ENCODE data around the gene C7. TPM values are rescaled to one million over a fixed set of nuclear protein-coding genes. Genes with fewer than 3 reads are reported as not detected.

Gene C7
- total RNA-seq, 1 donor from 2014 or later: not detected

- ATAC-seq (ENCODE audit: low read depth) (no peak), DNase-seq (no peak)
- no peak for TF ChIP-seq CTCF (IDR thresholded peaks at IDR 0.05)
- Mint-ChIP-seq H3K27me3 (peaks cover 2% of the 10 kb centered on the region), H3K4me3 (no peak overlapping the region), H3K36me3 (ENCODE audit: low read depth) (no peaks in the 10 kb centered on the region), H3K9me3 (peaks cover 7% of the 10 kb centered on the region), H3K4me1 (no peaks in the 10 kb centered on the region), H3K27ac (no peak overlapping the region)
- POLR2A ChIA-PET: no interaction called here
- CTCF ChIA-PET: no interaction called here
- intact Hi-C loops (cut with micrococcal nuclease): no loop called here
Measured at GRCh38 chr5:40957048-40957447, 47.8 kb downstream of the C7 start.

GRCh38 chr5:40958811-40959210 is 49.5 kb downstream of the C7 start:
- no peak overlapping the region for H3K27ac Mint-ChIP-seq

GRCh38 chr5:40960037-40960436 is 50.7 kb downstream of the C7 start:
- ATAC-seq (ENCODE audit: low read depth) (no peak), DNase-seq (no peak)
- no peaks in the 10 kb centered on the region for H3K4me1 Mint-ChIP-seq
- POLR2A ChIA-PET: no interaction called here
- no peak overlapping the region for H3K27ac Mint-ChIP-seq
- no peak overlapping the region for H3K4me3 Mint-ChIP-seq
- no peaks in the 10 kb centered on the region for H3K36me3 Mint-ChIP-seq (ENCODE audit: low read depth)
- CTCF ChIA-PET: no interaction called here
- intact Hi-C loops (cut with micrococcal nuclease): no loop called here
- peaks cover 2% of the 10 kb centered on the region for H3K27me3 Mint-ChIP-seq
- no peak for TF ChIP-seq CTCF (IDR thresholded peaks at IDR 0.05)
- peaks cover 7% of the 10 kb centered on the region for H3K9me3 Mint-ChIP-seq

More at GRCh38 chr5:40958811-40959210, 49.5 kb downstream of the C7 start:
- ChIA-PET CTCF (no interaction called here), POLR2A (no interaction called here)
- intact Hi-C loops (cut with micrococcal nuclease): no loop called here
- H3K4me1 Mint-ChIP-seq: no peaks in the 10 kb centered on the region
- TF ChIP-seq CTCF (IDR thresholded peaks at IDR 0.05): no peak
- H3K4me3 Mint-ChIP-seq: no peak overlapping the region
- H3K9me3 Mint-ChIP-seq: peaks cover 7% of the 10 kb centered on the region
- ATAC-seq (ENCODE audit: low read depth) (no peak), DNase-seq (no peak)
- H3K36me3 Mint-ChIP-seq (ENCODE audit: low read depth): no peaks in the 10 kb centered on the region
- H3K27me3 Mint-ChIP-seq: peaks cover 2% of the 10 kb centered on the region

- no peak overlapping the region for H3K4me3 Mint-ChIP-seq
- POLR2A ChIA-PET: no interaction called here
- intact Hi-C loops (cut with micrococcal nuclease): no loop called here
Measured at GRCh38 chr5:40962207-40962955, 53.1 kb downstream of the C7 start.

GRCh38 chr5:40972434-40972833 is 63.1 kb downstream of the C7 start:
- no peak for TF ChIP-seq CTCF (IDR thresholded peaks at IDR 0.05)
- Mint-ChIP-seq H3K4me1 (no peaks in the 10 kb centered on the region), H3K27ac (no peak overlapping the region), H3K4me3 (no peak overlapping the region), H3K36me3 (ENCODE audit: low read depth) (no peaks in the 10 kb centered on the region), H3K27me3 (no peaks in the 10 kb centered on the region), H3K9me3 (no peaks in the 10 kb centered on the region)
- DNase-seq: no peak
- no peak for ATAC-seq (ENCODE audit: low read depth)
- intact Hi-C loops (cut with micrococcal nuclease): no loop called here
- ChIA-PET CTCF (no interaction called here), POLR2A (no interaction called here)

More at GRCh38 chr5:40962207-40962955, 53.1 kb downstream of the C7 start:
- Mint-ChIP-seq H3K36me3 (ENCODE audit: low read depth) (no peaks in the 10 kb centered on the region), H3K27ac (no peak overlapping the region), H3K9me3 (peaks cover 5% of the 10 kb centered on the region), H3K27me3 (peaks cover 2% of the 10 kb centered on the region), H3K4me1 (no peaks in the 10 kb centered on the region)
- ATAC-seq (ENCODE audit: low read depth): no peak
- CTCF ChIA-PET: no interaction called here
- DNase-seq: no peak
- TF ChIP-seq CTCF (IDR thresholded peaks at IDR 0.05): no peak

Measured in activated B cell treated with CpG ODN at 0.5 μM for 24 hours (primary cell).